Measurements from ENCODE around the gene MRPL55. TPM values are rescaled to one million over a fixed set of nuclear protein-coding genes. Genes with fewer than 3 reads are reported as not detected.

The MRPL55 gene
- total and polyA plus RNA-seq, 2 of the 13 experiments (the other 11 are each of a cell fraction or from before 2014, with no cell fraction given): 58.6 to 92.9 TPM

- Histone ChIP-seq H3K9ac (ENCODE audit: insufficient read depth, low read depth, low read length) (no peak overlapping the region), H3K27ac (ENCODE audit: extremely low read length, insufficient read depth, low read length) (no peak overlapping the region), H3K4me3 (replicated peaks in 1 of 3; ENCODE audit: insufficient read depth in 1 of 3, low read depth in 2 of 3, low read length in 3 of 3) (no peak overlapping the region), H3K36me3 (replicated peaks in 1 of 2; ENCODE audit: control insufficient read depth in 1 of 2, insufficient read depth in 2 of 2, low read length in 2 of 2) (no peaks in the 10 kb centered on the region), H2AFZ (ENCODE audit: low read length) (no peak overlapping the region), H3K27me3 (ENCODE audit: control insufficient read depth in 1 of 2, insufficient read depth in 2 of 2, low read length in 2 of 2) (peaks cover 10 to 37% of the 10 kb centered on the region in 2 experiments; a peak in 4 of 5 replicates), H3K9me3 (ENCODE audit: low read length) (no peaks in the 10 kb centered on the region), H3K4me1 (ENCODE audit: insufficient read depth, low read length) (no peaks in the 10 kb centered on the region), H3K79me2 (ENCODE audit: insufficient read depth, low read length) (no peaks in the 10 kb centered on the region), H3K4me2 (ENCODE audit: low read depth, low read length) (no peak overlapping the region), H4K20me1 (ENCODE audit: insufficient read depth, low read length) (no peaks in the 10 kb centered on the region)
- no TSS peak for BruUV-seq (replicated peaks)
- no peak for DNase-seq (ENCODE audit: low spot score)
- intact Hi-C loops (cut with micrococcal nuclease; ENCODE audit: unreplicated experiment): no loop called here
- ChIA-PET POLR2A (no interaction called here), CTCF (ENCODE audit: low intra/inter-chr PET ratio, low total read pairs) (no interaction called here)
- in situ Hi-C loops (cut with HindIII; ENCODE audit: extremely low pct_ligation_motif_present, low pct_unique_long_range_greater_than_20kb): no loop called here
- no peak for FAIRE-seq
- TF ChIP-seq CENPBD1 (CRISPR knock-in tag; IDR thresholded peaks at IDR 0.05; ENCODE audit: borderline replicate concordance, low read depth): no peak
- TF ChIP-seq BCL6 (CRISPR knock-in tag; IDR thresholded peaks at IDR 0.05): no peak
- no peak for TF ChIP-seq KAT7 (CRISPR knock-in tag; IDR thresholded peaks at IDR 0.05; ENCODE audit: borderline replicate concordance)
- no peak for TF ChIP-seq TEAD3 (CRISPR knock-in tag; optimal IDR thresholded peaks at IDR 0.05; ENCODE audit: borderline replicate concordance)
- no peak for TF ChIP-seq CBX1 (IDR thresholded peaks at IDR 0.05; ENCODE audit: low read depth)
- TF ChIP-seq GTF2F1 (IDR thresholded peaks at IDR 0.05; ENCODE audit: low read length): no peak
- TF ChIP-seq HNRNPK (IDR thresholded peaks at IDR 0.05; ENCODE audit: low read depth, low read length, poor library complexity, severe bottlenecking): no peak
- no peak for TF ChIP-seq RBAK (CRISPR knock-in tag; IDR thresholded peaks at IDR 0.05)
- TF ChIP-seq RBFOX2 (IDR thresholded peaks at IDR 0.05; ENCODE audit: low read depth, low read length): no peak
- TF ChIP-seq MAZ (IDR thresholded peaks at IDR 0.05; ENCODE audit: borderline replicate concordance, low read depth, low read length): no peak
- TF ChIP-seq MAZ (CRISPR knock-in tag; IDR thresholded peaks at IDR 0.05; ENCODE audit: low read depth): no peak
- no peak for TF ChIP-seq POGK (CRISPR knock-in tag; conservative IDR thresholded peaks at IDR 0.05)
- WGBS (ENCODE audit: low lambda C conversion rate): 16% methylated on average over 3 of the region's 4 CpGs
- no peak for ATAC-seq
Observed at GRCh38 chr1:228066416-228066815, 42.7 kb downstream of the MRPL55 start.

All from HepG2 (cell line).